Left hindlimb (tissue), 1 donor: ENCODE data around the gene SLC27A3.

Experiments used
- DNase-seq: peaks from one replicate; pipeline ENCODE4 v3.0.0-alpha.2; 2018

The SLC27A3 gene

GRCh38 chr1:153801028-153801625 is 25.9 kb downstream of the SLC27A3 start:
- DNase-seq: no peak

- DNase-seq: no peak
These were observed 26.8 kb downstream of the SLC27A3 start for GRCh38 chr1:153801786-153802697.

GRCh38 chr1:153803470-153804056 is 28.4 kb downstream of the SLC27A3 start:
- DNase-seq: no peak

- no peak for DNase-seq
These were observed 28.9 kb downstream of the SLC27A3 start for GRCh38 chr1:153804112-153804511.

GRCh38 chr1:153805042-153805745 is 30.0 kb downstream of the SLC27A3 start:
- no peak for DNase-seq

GRCh38 chr1:153805886-153806719 is 30.9 kb downstream of the SLC27A3 start:
- no peak for DNase-seq

- no peak for DNase-seq
These were observed 41.2 kb downstream of the SLC27A3 start for GRCh38 chr1:153816283-153816889.

- no peak for DNase-seq
These were observed 43.7 kb downstream of the SLC27A3 start for GRCh38 chr1:153818876-153819275.

- no peak for DNase-seq
These were observed 52.2 kb downstream of the SLC27A3 start for GRCh38 chr1:153827168-153827964.
